LNCaP clone FGC (cell line): ENCODE measurements around the gene KCTD6.

Experiments
- DNase-seq: peaks from one replicate; pipeline ENCODE4 v3.0.0-alpha.2; 2011; ENCODE audit warnings: low read depth
- H3K4me3 ChIP-seq: 2 replicates; pipeline ENCODE4 v1.5.1; 2011; ENCODE audit warnings: mild to moderate bottlenecking, low read depth, low read length, control low read depth
- TF ChIP-seq, protein P1 (sequence below): IDR thresholded peaks from 2 replicates; pipeline ENCODE4 v1.5.1; 2012; ENCODE audit warnings: mild to moderate bottlenecking; ENCODE audit not compliant: control insufficient read depth, insufficient read depth; ENCODE audit errors: extremely low read depth

The KCTD6 gene

DNA sequence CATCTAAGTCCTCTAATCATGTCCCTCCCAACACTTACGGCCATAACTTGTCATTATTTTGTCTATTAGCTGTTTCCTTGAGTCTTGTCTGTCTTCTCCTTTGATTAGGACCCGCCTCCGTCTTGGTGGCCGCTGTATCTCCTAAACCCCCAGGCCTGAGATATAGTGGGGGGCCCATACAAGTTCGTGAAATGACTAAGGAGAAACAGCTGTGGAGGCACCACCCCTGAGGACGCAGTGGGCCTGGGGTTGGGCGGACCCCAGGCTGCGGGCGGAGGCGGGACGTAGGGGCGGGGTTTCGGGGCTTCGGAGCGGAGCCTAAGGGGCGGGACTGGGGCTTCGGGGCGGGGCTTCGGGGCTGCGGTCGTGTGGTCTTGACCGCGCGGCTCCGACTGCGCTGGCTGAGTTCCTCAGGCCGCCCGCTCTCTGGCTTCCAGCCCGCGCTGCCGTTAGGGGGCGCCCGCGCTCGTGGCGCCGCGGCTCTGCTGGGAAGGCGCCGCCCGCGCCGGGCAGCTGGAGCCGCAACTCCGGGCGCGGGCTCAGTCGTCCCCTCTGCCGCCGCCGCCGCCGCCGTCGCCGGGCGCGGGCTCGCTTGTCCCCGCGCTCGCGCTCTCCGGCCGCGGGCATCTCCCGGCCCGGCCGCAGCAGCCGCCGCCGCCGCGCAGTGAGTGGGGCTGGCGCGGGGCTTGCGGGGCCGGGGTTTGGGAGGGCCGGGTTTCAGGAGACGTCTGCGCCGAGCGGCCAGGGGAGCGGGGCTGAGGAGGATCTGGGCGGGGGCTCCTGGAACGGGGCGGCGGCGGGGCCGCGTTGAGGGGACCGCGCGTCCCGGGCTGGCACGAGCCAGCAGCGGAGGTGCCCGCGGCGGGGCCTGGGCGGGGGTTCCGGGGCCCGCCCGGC lies at the start of gene KCTD6:
Gene KCTD6 (plus strand): TSS at position 591 of the 897 bp plus-strand sequence. CDS start 6,660 bp downstream, outside the sequence.
- DNase-seq: peak; percentile 63
- H3K4me3 ChIP-seq: peak within 1 kb of the TSS; percentile 69
- TF ChIP-seq, protein P1, sequence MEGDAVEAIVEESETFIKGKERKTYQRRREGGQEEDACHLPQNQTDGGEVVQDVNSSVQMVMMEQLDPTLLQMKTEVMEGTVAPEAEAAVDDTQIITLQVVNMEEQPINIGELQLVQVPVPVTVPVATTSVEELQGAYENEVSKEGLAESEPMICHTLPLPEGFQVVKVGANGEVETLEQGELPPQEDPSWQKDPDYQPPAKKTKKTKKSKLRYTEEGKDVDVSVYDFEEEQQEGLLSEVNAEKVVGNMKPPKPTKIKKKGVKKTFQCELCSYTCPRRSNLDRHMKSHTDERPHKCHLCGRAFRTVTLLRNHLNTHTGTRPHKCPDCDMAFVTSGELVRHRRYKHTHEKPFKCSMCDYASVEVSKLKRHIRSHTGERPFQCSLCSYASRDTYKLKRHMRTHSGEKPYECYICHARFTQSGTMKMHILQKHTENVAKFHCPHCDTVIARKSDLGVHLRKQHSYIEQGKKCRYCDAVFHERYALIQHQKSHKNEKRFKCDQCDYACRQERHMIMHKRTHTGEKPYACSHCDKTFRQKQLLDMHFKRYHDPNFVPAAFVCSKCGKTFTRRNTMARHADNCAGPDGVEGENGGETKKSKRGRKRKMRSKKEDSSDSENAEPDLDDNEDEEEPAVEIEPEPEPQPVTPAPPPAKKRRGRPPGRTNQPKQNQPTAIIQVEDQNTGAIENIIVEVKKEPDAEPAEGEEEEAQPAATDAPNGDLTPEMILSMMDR: peak; percentile 97

DNA sequence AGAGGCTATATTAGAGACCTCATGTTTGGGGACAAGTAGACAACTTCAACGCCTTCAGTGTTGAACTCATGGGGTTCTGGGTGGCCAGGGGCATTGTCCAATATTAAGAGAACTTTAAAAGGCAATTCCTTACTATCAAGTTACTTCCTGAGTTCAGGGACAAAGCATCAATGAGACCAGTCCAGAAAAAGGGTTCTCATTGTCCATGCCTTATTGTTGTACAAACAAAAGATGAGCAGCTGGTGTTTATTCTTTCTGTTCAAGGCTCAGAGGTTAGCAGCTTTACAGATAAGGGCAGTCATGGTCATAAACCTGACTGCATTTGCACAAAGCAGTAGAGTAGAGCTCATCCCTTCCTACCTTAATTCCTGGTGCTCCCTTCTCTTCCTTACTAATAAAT lies 39.7 kb upstream of the KCTD6 start:
- no peak overlapping the region for H3K4me3 ChIP-seq
- peak; percentile 56 for DNase-seq
- TF ChIP-seq, protein P1: no peak

DNA sequence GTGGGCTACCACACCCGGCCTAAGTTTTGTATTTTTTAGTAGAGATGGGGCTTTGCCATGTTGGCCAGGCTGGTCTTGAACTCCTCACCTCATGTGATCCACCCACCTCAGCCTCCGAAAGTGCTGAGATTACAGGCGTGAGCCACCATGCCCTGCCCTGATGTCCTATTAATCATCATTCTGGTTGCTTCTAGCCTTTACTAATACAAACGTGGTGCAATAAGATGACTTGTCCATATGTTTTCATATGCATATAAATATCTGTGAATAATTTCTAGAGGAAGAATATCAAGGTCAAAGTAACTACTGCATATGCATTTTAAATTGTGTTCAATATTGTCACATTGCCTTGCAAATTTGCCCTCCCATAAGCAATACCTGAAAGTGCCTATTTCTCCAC lies 32.7 kb upstream of the KCTD6 start:
- TF ChIP-seq, protein P1: no peak
- H3K4me3 ChIP-seq: no peak overlapping the region
- no peak for DNase-seq

DNA sequence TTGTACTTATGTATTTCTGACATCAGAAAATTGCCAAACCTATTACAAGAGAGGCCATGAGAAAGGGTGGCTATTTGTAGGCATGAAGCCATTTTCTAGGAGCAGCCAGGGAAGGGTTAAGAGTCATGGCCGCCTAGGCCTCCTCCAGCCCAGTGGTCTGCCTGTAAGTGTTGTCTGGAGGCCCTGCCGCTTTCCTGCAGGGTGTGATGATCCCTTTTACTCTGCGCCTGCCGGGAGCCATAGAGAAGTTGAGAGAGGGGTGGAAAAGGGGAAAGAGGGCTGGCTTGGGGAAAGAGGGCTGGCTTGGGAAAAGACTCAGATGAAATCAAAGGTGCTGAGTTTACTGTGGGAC lies 29.1 kb upstream of the KCTD6 start:
- TF ChIP-seq, protein P1: no peak
- H3K4me3 ChIP-seq: no peak overlapping the region
- DNase-seq: no peak

DNA sequence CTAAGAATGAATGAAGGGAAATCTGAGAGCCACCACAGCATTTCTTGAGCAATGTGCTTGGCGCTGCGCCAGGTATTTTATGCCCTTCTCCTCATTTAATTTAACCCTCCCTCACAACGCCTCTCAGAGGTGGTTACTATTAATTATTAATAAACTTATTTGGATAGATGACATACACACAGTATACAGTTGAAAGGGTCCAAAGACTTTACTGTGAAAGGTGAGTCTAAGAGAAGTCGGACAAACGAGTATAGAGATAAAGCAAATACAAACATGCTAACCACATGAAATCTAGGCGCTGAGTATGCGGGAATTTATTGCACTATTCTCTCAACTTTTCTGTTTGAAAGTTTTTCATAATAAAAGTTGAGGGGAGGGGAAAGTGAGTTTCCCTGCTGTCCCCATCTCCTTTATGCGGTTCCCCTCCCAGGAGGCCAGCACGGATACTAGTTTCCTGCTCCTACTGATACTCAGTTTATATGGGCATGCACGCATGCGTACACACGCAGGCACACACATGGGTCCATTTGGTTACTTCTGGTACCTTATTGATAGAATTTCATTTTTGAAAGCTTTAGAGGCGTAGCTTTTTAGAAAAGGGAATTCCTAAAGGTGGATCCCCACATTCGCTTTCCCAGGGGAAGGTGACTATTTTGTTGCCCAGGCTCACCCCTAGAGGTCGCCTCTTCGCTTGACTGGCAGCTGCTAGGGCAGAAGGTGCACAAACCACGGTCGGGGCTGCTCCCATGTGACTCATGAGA lies 28.5 kb upstream of the KCTD6 start:
- TF ChIP-seq, protein P1: peak; percentile 86
- H3K4me3 ChIP-seq: no peak overlapping the region
- DNase-seq: peak; percentile 26

DNA sequence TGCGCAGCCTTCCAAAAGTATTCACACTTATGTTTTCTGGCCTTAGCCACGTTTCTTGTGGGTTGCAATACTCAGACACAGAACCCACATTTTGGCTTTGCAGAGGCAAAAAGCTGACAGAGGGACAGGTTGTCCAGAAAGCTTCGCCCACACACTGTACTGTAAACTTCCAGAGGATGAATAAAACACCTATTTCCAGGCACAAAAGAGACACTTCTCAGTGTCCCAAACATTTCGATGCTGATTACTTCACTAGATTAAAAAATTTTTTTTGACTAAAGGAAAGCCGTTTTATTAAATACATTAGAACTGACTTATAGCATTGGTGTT lies 28.0 kb upstream of the KCTD6 start:
- no peak for DNase-seq
- TF ChIP-seq, protein P1: no peak
- no peak overlapping the region for H3K4me3 ChIP-seq
